Stimulated activated CD8-positive, alpha-beta memory T cell treated with anti-CD3 and anti-CD28 coated beads, Interleukin-15, amount 100 ng/mL, for 4 hours (primary cell): ENCODE results near the gene UFD1.

ENCODE experiments used
- DNase-seq, 2 donors: peaks; one replicate each; pipeline ENCODE4 v3.0.0-alpha.2; 2020; ENCODE audit warnings: low read depth in 2 of 2

The UFD1 gene, protein sequence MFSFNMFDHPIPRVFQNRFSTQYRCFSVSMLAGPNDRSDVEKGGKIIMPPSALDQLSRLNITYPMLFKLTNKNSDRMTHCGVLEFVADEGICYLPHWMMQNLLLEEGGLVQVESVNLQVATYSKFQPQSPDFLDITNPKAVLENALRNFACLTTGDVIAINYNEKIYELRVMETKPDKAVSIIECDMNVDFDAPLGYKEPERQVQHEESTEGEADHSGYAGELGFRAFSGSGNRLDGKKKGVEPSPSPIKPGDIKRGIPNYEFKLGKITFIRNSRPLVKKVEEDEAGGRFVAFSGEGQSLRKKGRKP

DNA sequence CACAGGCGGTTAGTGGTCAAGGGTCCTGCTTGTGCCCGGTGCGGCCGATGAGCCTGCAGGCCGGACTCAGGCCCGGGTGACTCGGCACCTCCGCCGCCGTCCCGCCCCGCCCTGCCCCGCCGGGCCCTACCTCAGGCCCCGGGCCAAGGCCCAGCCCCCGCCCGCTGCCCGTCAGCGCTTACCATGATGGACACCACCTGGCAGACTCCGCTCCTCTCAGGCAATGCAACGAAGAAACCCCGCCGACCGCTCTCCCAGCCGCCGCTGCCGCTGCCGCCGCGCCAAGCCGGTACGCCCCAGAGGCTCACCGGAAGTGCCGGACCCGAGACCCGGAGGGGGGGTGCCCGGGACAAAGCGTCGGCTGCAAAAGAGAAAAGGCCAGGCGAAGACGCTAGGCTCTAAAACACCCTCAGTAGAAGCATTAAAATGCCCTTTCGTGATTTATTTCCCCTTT lies at the start of gene UFD1:
UFD1 (minus strand) TSS at position 293 of the 454 bp plus-strand sequence; CDS start at position 185, 108 bp downstream.
- DNase-seq, result peak; percentile 45 to 59

DNA sequence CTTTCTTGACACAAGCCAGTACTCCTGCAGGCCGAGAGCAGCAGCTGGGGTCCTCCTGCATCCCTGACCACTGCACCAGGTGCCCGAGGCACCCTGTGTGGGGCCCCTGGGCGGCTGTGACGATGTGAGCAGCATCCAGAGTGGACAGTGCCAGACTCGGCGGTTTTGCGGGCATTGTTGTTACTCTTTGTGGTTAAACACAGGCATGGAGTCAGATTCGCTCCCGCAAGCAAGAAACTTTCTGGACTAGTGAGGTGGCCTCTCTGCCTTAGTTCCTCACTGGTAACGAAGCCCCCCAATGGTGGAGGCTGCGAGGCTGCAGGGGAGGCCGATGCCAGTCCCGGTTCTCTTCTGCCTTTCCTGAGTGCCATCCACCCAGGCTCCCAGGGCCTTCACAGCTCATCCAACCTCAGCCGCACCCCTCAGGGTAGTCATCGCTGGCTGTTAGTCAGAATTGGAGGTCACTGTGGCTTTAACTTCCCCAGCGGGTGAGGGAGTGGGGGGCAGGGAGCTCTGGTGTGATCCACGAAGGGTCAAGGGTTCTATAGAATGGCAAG lies 48.9 kb upstream of the UFD1 start:
- no peak for DNase-seq

DNA sequence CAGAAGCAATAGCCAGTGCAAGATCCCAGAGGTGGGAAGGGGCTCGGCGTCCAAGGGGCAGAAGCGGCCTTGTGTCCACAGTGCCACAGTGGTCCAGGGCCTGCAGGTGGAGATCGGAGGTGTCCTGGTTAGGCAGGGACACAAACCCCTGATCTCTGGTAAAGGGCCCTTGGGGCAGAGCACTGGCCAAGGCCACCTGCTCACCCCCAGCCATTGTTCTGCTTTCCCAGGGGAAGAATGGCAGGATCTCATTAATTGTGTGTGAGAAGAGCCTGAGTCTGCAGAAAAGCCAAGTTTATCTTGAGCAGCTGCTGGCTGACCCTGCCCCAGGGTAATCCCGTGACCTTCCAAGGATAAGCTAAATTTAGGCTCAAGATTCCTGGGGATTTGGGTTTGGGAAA lies 48.3 kb upstream of the UFD1 start:
- no peak for DNase-seq

DNA sequence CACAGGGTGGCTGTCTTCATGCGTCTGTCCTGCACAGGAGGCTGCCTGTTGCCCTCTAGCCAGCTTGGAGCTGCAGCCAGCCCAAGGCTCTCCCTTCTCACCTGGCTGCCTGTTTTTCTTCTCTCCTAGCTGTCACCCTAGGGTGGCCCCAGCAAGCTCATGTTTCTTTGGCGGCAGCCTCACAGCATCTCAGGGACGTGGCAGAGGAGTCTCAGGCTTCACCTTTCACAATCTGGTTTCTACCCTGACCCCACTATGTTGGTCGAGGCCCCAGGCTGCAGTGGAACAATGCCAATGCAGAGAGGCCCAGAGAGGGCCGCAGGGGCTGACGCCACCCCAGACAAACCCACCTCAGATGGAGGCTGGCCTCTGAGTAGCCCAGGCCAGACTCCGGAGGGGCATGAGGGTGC lies 47.7 kb upstream of the UFD1 start:
- no peak for DNase-seq

DNA sequence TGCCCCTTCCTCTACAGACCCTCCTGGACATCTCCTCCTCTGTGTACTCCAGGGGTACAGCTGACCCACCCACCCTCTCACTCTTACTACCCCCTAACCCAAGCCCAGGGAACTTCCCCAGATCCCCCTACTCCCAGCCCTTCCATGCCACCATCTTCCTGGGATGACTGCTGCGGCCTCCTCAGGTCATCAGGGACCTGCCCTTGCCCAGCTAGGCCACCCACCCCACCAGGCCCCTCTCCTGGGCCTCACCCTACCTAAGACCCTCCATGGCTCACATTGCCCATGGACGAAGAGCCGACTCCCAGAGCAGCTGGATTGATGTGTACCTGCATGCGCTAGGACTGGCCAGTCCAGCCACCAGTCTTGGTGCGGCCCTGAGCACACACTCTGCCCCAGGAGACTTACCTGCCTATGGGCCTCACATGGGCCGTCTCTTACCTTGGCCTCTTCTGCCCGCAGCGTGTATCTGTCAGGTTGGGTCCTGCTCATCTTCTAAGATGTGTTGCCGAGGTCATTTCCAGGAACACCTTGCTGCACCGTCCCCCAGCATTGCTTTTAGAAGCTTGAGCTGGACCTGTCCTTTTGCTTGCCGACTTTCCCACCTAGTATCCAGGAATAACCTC lies 47.2 kb upstream of the UFD1 start:
- DNase-seq, result no peak

DNA sequence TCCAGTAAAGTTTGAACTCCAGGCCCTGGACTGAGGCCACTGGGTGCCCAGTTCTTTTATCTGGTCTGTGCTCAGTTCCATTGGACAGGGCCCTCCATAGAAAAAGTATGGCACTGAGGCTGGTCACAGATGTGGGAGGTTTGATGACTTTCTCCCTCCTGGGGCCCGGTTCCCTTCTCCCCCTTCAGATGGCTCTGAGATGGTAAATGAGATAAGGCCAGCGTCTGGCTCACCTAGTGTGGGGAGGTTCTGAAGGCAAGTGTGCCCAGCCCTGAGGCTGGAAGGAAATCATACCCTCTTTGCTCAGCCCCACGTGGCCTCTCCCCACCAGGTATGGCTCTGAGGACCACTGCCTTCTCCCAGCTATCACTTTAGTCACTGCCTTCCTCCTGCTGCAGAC lies 46.7 kb upstream of the UFD1 start:
- no peak for DNase-seq

DNA sequence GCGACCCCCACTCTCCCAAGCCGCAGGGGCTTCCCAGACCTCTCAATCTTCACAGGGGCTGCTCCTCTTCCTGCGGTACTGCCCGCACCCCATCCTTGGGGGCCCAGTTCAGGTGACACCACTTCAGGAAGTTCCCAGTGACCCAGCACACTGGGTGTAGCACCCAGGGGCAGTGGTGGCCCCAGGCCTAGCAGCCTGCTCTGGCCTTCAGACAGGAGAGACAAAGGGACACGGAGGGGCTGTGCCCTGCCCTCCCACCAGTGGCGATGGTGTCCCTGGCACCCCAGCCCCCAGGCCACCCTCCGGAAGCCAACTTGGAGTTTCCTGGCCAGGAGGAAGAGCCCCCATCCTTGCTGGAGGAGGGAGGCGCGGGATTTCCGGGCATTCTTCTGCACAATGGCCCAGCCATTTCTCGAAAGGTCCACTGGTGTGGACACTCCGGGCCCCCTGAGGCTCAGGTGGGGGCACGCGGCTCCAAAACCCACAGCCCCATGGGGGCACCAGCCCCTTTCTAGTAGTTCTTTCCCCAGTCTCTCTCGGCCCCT lies 46.2 kb upstream of the UFD1 start:
- DNase-seq, result no peak

DNA sequence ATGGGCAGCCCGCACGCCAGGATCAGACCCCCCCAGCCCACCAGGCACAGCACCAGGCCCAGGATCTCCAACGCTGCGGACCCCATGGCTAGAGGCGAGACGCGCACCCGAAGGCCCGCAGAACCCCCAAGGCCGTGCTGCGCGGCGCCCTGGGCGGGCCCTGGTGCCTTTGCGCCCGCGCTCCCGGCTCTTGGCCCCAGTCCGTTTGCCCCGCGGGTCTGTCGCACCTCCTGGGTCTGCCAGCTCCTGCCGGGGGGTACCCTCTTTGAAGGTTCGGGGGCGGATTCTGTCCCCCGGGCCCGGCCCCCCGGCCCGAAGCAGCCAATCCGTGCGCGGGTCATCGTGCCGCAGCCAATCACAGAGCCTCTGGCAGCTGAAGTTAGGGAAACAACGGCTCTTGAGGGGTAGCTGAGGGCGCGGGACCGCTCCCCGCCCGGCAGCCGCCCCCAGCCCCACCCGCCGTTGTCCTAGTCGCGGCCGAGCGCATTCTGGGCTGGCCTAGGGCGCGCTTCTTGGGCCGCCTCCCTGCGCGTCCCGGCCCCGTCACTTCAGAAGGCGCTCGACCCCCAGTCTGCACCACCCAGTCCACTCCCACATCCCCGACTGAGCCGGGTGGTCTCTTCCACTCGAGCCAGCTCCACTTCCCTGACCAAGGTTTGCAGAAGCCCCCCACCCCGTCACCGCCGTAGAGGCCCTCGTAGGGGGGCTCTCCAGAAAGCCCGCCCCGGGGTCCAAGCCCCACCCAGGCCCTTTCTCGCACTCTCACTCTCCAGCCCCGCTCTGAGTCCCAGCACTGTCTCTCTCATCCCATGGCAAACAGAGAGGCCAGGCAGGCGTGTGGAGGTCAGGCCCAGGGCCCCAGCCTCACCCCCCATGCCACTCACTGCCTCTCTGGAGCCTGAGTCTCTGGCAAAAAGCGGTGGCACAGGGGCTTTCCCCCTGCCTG lies 45.5 kb upstream of the UFD1 start, which contains the start of gene CLDN5:
CLDN5 (minus strand) TSS at position 241 of the 946 bp plus-strand sequence; CDS start at position 86, 155 bp downstream.
- no peak for DNase-seq

DNA sequence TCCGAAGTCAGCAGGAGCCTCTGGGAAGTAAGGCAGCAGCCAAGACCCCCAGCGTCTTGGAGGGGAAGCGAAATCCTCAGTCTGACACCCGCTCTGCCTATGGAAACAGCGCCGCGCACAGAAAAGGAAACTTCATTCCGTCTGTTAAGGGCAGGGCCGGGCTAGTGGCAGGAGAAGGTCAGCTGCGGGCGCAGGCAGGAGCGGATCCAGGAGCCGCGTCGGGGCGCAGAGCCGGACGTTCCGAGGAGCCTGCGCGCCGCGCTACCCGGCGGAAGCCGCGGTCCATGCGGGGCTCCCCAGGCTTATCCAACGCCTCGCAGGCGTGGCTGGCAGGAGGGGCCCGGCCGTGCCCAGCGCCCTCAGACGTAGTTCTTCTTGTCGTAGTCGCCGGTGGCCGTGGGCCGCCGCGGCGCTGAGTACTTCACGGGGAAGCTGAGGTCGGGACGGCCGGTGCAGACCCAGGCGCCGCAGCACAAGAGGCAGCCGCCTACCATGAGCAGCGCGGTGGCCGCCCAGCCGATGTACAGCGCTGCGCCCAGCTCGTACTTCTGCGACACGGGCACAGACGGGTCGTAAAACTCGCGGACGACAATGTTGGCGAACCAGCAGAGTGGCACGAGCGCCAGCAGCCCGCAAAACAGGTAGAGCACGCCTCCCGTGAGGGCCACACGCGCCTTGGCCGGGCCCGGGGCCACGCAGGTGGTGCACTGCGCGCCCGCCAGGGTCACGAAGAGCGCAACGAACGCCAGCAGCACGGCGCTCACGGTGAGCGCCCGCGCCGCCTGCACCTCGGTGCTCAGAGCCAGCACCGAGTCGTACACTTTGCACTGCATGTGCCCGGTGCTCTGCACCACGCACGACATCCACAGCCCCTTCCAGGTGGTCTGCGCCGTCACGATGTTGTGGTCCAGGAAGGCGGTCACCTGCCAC lies 44.5 kb upstream of the UFD1 start:
- DNase-seq, result no peak

DNA sequence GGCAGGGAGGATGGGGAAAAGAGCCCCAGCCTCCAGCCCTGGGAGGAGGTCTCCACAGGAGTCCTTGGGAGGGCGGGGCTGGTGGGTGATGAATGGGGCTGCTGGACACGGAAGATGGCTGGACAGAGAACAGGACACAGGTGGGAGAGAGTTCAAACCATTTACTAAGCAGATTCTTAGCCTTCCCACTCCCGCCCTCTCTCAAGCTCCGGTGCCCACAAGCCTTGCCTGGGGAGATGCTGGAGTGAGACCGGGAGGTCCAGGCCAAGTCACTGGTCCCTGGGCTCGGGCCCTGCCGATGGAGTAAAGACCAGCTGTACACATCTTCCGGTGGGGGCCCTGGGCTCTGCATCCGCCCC lies 43.9 kb upstream of the UFD1 start:
- DNase-seq, result no peak

DNA sequence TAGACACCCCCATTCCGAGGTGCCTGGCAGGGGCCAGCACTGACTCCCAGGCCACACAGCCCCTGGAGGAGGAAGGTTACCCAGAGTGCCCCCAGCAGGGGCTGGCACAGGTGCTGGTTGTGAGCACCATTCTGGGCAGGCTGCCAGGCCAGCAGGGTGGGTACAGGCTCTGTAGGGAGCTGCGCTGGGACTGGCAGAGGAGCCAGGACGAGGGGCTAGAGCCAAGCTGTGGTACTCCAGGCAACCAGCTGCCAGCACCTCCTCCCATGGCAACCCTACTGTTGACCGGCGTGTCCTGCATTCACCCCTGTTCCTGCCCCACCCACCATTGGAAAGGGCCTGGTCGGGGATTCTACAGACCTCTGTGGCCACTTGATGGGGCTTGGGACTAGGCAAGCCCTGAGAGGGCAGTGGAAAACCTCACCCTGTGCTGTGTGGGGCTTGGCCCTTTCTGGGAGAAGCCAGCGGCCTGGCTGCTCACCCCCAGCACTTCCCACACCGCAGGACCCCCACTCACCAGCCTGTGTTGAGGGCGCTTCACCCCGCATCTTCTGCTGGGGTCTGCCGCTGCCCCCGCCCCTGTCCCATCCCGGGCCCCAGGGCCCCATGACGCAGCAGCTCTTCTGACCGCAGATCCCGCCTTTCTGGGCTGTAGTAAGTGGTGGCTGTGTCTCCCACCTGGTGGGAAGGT lies 43.3 kb upstream of the UFD1 start:
- DNase-seq, result no peak

DNA sequence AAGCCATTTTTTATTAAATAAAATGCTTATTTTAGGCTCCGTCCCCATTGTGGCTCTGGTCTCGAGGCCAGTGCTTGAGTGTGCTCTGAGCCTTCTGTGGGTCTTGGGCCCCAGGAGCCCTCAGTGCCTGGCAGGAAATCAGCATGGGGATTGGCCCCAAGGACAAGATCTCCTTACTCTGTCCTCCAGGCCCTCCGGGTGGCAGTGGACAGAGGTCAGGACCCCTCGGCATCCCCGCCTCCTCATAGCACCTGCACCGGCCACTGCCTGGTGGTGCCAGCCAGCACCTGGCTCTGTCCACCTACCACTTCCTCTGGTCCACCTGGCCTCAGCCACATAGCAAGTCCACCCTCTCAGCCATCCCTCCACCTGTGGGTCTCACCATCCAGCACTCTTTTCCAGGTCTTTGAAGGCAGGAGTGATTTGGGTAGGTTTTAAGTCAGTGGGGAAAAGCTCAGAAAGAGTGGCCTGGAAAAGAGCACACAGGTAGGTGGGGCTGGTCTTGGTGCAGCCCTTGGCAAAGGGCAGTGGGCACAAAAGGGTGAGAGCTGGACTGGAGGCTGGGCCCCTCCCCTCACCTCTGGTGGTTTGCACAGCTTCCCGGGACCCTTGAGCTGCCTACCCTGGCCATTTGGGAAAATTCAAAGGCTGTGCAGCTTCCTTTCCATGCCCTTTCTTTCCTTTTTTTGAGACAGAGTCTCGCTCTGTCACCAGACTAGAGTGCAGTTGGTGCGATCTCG lies 41.7 kb upstream of the UFD1 start:
- no peak for DNase-seq

DNA sequence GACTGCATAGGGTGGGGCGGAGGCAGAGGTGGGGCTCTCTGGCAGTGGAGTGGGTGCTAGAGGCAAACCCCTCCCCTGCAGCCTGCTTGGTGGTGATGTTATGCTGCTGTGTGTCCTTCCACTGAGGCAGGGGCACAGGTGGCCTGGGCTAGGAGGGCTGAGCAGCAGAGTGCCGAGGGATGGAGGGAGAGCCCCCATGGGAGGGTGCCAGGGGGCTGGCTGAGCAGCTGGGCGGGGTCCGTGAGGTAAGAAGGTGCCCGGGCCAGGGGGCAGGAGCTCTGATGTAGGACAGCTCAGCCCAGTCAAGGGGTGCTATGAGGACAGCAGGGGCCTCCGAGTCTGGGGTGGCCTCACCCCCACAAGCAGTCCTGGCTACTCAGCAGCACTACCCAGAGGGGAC lies 41.0 kb upstream of the UFD1 start:
- DNase-seq, result no peak

DNA sequence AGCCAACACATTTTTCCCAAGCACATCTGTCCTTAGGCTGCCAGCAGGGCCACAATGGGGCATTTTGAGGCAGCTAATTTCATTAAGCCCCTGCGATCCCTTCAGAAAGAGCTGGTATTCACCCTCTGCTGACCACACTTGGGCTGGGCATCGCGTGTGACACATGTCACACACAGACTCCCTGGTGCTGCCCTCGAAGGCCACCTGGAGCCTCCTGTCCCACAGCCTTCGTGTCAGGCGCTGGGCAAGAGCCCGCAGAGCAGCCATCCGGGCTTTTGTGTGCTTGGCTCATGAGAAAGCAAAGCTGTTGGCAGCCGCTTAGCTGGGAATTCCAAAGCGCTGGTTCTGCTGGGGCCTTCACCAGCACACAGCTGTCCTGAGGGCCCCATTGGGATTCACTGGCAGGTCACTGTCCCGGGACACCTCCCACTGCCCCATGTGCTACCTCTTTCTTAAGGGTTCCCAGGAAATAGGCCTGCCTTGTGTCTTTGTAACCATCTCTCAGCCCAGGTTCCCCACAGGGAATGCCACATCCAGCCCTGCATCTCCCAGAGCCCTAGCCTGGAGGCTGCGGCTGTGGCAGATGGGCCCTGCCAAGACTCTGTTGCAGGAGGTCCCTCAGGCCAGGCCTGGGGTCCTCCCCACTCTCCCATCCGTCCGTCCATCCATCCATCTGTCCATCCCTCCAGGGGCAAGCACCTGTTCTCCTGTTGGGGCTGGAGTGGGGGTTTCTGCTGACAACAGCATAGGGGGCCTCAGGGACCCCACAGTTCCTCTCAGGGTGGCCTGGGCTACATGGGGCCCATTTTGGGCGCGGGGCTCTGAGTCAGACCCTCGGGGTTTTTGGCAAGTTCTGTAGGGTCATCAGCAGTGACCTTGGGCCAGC lies 40.3 kb upstream of the UFD1 start:
- DNase-seq, result no peak

DNA sequence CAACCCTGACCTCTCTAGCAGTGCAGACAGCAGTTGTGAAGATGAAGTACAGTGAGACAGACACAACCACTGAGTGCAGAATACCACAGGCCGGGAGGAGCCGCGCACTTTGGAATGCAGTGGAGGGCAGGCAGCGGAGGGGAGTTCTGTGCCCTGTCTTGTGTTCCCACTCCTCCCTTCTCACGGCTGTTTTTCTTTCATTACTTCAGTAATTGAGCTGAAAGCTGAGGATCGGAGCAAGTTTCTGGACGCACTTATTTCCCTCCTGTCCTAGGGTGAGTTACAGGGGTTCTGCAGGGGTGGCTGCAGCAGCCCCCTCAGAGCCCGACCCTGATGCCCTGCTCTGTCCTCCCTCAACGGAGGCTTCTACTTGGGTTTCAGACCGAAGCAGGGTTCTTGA lies 39.6 kb upstream of the UFD1 start:
- DNase-seq, result no peak

DNA sequence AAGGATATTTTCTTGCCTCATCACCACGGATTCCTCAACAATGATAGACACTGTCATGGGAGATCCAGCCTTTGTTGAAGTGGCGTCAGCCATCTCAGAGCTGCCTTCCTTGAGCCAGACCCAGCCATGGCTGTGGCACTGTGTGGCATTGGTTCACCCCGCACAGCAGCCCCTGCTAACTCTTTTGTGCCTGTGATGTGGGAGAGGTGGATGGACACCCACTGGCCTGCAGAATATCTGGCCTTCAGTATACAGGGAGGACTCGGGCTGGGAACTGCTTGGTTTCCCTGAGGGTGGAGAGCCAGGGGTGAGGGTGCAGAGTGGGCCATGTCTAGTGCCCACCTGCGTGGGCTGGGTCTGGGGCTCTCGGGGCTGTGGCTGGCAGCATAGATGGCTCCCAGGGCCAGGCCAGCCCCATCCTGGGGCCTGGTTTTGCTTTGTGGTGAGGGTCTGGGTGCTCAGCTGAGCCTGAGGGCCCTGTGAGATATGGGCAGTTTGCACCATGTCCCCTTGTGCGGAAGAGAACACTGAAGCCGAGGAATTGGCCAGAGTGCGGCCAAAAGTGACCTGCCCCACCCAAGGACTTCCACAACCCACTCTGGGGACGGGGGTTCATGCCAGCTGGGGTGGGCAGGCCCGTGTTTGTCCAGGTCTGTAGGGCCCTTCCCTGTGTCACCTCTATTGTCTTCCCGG lies 39.1 kb upstream of the UFD1 start:
- no peak for DNase-seq

DNA sequence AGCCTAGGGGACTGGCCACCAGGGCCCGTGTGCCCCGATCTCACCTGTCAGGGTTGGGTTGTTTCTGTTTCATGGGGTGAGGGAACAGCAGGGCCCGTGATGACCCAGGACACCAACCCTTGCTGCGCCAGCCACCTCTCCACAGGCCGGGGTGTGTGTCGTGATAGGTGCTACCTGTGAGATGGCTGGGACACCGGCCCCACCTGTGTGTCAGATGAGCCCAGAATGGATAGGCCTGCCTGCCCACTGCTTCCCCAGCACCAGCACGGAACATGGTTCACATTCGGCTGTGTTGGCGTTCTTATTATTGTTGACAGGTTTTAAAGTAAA lies 38.1 kb upstream of the UFD1 start:
- DNase-seq, result no peak
